Cardiac muscle cell (in vitro differentiated cells and primary cell): Measurements from ENCODE around the gene CPA1. TPM values are rescaled to one million over a fixed set of nuclear protein-coding genes. Genes with fewer than 3 reads are reported as not detected.

Source experiments
- DNase-seq, 2 donors: peaks; one replicate each; pipeline versions ENCODE4 v3.0.0 to v3.0.0-alpha.2; 2010 to 2017; ENCODE audit warnings: low read depth in 1 of 2, low spot score in 1 of 2
- H3K27ac ChIP-seq: fragments of 200-600 bp; sonication (generic); 2 replicates; pipeline ENCODE4 v1.5.1; 2016
- H3K27me3 ChIP-seq: fragments of 200-600 bp; sonication (generic); 2 replicates; pipeline ENCODE4 v1.6.0; 2016; ENCODE audit warnings: control low read depth
- H3K36me3 ChIP-seq: fragments of 200-600 bp; sonication (generic); 2 replicates; pipeline ENCODE4 v1.5.1; 2016; ENCODE audit warnings: control low read depth
- H3K4me1 ChIP-seq: fragments of 200-600 bp; sonication (generic); 2 replicates; pipeline ENCODE4 v1.8.1; 2017; ENCODE audit warnings: low read depth, mild to moderate bottlenecking, mixed run types
- H3K4me3 ChIP-seq: fragments of 200-600 bp; sonication (generic); 2 replicates; pipeline ENCODE4 v1.5.1; 2016; ENCODE audit warnings: mild to moderate bottlenecking
- H3K9me3 ChIP-seq: fragments of 200-600 bp; sonication (generic); 2 replicates; pipeline ENCODE4 v1.5.1; 2017; ENCODE audit warnings: low read depth, mild to moderate bottlenecking, control low read depth
- polyA plus RNA-seq: library from polyadenylated mRNA; unstranded; fragments of >200 nt; fragmentation: Nextera tagmentation; extraction: Ambion mirVana; gene quantifications from 2 replicates; pipeline ENCODE4 v1.2.1, GENCODE V29; 2016
- total RNA-seq: library from RNA; depleted of rRNA; stranded (reverse); fragments of >200 nt; gene quantifications from 2 replicates; pipeline ENCODE4 v1.2.3, GENCODE V29; 2016
- TF ChIP-seq, protein P1 (sequence below): IDR thresholded peaks from 2 replicates; pipeline ENCODE4 v1.5.1; 2012; ENCODE audit warnings: low read depth, mild to moderate bottlenecking, low read length

The CPA1 gene
- total and polyA plus RNA-seq, 2 experiments from 2014 or later, result 3.5 to 4.3 TPM

DNA sequence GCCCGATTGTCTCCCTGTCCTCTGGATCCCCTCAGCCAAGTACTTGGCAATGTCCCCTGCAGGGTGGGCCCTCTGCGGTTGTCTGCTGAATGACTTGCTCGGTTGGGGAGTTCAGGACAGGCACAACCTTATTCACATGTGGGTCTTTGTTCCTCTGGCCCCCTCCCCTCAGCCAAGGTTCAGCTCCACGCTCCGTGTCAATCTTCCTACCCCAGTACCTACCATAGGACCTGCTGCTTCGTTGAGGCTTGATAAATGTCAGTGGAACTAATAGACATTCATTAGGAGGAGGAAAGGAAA, 28.6 kb upstream of the CPA1 start:
- peak overlapping the region; percentile 79 for H3K27ac ChIP-seq
- TF ChIP-seq, protein P1, sequence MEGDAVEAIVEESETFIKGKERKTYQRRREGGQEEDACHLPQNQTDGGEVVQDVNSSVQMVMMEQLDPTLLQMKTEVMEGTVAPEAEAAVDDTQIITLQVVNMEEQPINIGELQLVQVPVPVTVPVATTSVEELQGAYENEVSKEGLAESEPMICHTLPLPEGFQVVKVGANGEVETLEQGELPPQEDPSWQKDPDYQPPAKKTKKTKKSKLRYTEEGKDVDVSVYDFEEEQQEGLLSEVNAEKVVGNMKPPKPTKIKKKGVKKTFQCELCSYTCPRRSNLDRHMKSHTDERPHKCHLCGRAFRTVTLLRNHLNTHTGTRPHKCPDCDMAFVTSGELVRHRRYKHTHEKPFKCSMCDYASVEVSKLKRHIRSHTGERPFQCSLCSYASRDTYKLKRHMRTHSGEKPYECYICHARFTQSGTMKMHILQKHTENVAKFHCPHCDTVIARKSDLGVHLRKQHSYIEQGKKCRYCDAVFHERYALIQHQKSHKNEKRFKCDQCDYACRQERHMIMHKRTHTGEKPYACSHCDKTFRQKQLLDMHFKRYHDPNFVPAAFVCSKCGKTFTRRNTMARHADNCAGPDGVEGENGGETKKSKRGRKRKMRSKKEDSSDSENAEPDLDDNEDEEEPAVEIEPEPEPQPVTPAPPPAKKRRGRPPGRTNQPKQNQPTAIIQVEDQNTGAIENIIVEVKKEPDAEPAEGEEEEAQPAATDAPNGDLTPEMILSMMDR, result no peak
- no peak overlapping the region for H3K4me3 ChIP-seq
- no peaks in the 10 kb centered on the region for H3K27me3 ChIP-seq
- peaks cover 36% of the 10 kb centered on the region for H3K4me1 ChIP-seq
- H3K36me3 ChIP-seq, result no peaks in the 10 kb centered on the region
- DNase-seq, result no peak
- no peaks in the 10 kb centered on the region for H3K9me3 ChIP-seq

DNA sequence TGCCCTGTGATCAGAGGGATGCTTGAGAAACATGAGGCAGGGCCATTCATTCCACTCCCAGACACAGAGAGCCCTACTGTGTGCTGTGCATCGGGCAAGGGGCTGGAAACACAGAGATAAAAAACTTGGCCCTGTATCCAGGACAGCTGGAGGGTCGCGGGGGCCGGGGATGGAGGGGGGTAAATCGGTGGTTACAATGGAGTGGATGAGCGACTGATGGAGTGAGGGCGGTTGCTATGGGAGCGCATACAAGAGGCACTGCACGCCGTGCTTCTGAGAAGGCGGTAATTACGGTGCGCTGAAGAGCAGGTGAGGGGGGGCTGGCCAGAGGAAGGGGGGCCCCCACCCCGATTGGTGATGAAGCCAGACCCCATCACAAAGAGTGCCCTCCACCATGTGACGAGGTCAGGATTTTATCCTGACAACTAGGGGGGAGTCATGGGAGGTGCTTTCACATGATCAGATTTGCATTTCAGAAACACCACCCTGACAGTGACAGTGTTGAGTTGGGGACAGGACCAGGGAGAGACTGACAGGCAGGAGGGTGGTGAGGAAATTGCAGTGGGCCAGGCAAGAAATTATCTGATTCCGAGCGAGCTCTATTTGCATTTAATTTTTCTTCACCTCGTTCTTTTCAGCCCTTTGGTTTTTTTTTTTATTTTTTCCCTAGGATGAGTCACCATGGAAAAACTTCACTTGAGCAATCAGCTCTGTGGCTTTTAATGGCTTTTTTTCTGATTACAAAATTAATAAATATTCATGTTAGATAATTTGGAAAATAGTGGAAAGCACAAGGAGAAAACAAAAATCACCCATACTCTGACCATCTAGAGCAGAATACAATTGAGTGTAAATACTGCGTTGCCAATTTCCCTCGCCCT, 27.9 kb upstream of the CPA1 start:
- Histone ChIP-seq H3K27me3 (no peaks in the 10 kb centered on the region), H3K4me3 (no peak overlapping the region), H3K4me1 (peaks cover 36% of the 10 kb centered on the region), H3K9me3 (no peaks in the 10 kb centered on the region), H3K27ac (peak overlapping the region; percentile 79), H3K36me3 (no peaks in the 10 kb centered on the region)
- DNase-seq, result peak in 1 of 2 donors; percentile 81
- TF ChIP-seq, protein P1, result no peak

DNA sequence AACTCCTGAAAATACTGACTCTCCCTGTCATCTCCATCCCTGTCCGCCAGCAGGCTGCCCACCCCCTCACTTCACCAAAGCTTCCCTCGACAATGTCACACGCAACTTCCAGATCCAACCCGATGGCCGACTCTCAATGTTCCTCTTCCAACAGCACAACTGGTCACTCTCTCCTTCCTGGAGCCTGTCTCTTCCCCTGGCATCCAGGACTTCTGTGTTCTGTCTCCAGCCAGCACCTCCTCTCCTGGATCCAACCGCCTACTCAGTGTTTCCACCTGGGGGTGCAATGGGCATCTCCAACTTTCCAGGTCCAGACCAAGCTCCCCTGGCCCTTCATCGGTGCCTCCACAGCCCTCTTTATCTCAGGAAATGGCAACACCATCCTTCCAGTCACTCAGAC, 27.1 kb upstream of the CPA1 start:
- H3K4me1 ChIP-seq, result peaks cover 36% of the 10 kb centered on the region

DNA sequence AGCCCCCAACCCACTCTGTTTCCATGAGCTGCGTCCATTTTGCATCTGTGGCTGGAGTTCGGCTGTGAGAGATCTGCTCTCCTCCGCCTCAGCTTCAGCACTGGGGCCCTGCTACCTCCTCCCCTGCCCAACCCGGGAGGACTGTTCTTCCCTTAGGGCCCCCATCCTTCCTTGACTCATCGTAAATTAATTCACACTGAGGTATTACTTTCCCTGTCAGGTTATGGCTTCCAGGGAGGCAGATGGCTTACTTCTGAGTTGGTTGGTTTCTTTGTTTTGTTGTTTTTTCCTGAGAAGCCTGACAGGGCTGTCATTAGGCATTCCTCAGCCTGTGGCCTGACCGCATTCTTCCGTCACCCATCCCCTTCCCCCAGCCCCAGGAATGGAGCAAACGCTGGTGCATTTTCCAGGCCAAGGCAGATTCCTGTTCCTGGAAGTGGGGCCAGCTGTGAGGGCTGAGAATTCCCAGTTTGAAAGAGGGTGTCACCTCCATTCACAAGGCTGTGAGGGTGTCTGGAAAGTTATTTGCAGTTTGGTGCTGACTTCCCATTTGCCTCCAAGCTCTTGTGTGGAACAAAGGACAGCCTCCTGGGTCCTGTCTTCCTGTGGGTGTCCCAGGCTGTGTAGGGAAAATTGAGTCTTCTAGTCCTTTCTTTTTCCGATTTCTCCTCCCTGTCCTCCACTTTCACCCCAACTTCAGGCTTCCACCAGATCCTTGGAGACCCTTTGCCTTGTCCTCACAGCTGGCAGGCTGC, 24.0 kb upstream of the CPA1 start:
- peak overlapping the region; percentile 93 for H3K27ac ChIP-seq
- DNase-seq, result peak; percentile 71 to 98
- no peaks in the 10 kb centered on the region for H3K9me3 ChIP-seq
- no peaks in the 10 kb centered on the region for H3K27me3 ChIP-seq
- no peaks in the 10 kb centered on the region for H3K36me3 ChIP-seq
- peaks cover 27% of the 10 kb centered on the region for H3K4me1 ChIP-seq
- H3K4me3 ChIP-seq, result no peak overlapping the region
- TF ChIP-seq, protein P1, result no peak

More for the DNA sequence above, 27.1 kb upstream of the CPA1 start:
- no peak overlapping the region for H3K27ac ChIP-seq
- no peaks in the 10 kb centered on the region for H3K27me3 ChIP-seq
- TF ChIP-seq, protein P1, result no peak
- no peak for DNase-seq
- H3K9me3 ChIP-seq, result no peaks in the 10 kb centered on the region
- no peaks in the 10 kb centered on the region for H3K36me3 ChIP-seq
- no peak overlapping the region for H3K4me3 ChIP-seq

DNA sequence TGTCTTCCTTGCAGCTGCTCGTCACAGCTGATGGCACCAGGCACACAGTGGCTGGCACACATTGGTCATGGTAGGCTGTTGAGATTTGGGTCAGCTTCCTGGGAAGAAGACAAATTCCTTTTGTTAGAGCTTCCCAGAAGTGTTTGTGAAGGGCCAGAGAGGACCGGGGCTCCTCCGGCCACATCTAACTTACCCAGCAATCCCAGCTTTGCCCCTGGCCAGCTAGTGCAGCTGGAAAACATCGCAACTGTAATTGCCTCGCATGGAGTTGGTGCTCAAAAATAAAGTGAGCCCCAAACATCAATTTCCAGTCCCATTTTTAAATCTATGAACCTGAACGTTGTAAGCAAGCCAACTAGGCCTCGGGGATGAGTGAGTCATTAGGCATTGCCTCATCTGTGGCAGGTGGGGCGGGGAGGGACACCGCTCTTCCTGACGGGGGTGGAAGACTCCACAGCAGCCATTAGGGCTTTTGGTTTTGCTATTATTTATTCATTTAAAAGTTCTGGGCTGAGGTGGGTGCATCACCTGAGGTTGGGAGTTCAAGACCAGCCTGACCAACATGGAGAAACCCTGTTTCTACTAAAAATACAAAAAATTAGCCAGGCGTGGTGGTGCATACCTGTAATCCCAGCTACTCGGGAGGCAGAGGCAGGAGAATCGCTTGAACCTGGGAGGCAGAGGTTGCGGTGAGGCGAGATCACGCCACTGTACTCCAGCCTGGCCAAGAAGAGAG, 23.2 kb upstream of the CPA1 start:
- Histone ChIP-seq H3K4me1 (peaks cover 19% of the 10 kb centered on the region), H3K4me3 (no peak overlapping the region)

More for the DNA sequence above, 23.2 kb upstream of the CPA1 start:
- no peaks in the 10 kb centered on the region for H3K36me3 ChIP-seq
- peak overlapping the region; percentile 93 for H3K27ac ChIP-seq
- no peaks in the 10 kb centered on the region for H3K27me3 ChIP-seq
- H3K9me3 ChIP-seq, result no peaks in the 10 kb centered on the region
- TF ChIP-seq, protein P1, result no peak
- peak in 1 of 2 donors; percentile 88 for DNase-seq
